CD4-positive, alpha-beta T cell treated with Interferon gamma for 1 hour (primary cell): ENCODE data around the gene DMP1.
"Not testable (repeated sequence)": the region's sequence is repeated elsewhere in the genome, so short reads cannot be mapped to it uniquely, and the experiment has no call there.

Source experiments
- DNase-seq: peaks from one replicate; pipeline ENCODE4 v3.0.0-alpha.2; 2020

DMP1 gene

GRCh38 chr4:87688316-87688715, 38.2 kb downstream of the DMP1 start:
- DNase-seq: no peak

GRCh38 chr4:87690947-87691346, 40.9 kb downstream of the DMP1 start:
- DNase-seq: not testable (repeated sequence)

GRCh38 chr4:87692060-87692459, 42.0 kb downstream of the DMP1 start:
- not testable (repeated sequence) for DNase-seq

GRCh38 chr4:87697272-87697671, 47.2 kb downstream of the DMP1 start:
- DNase-seq: no peak

GRCh38 chr4:87697945-87698344, 47.9 kb downstream of the DMP1 start:
- no peak for DNase-seq

GRCh38 chr4:87698394-87698793, 48.3 kb downstream of the DMP1 start:
- DNase-seq: no peak

GRCh38 chr4:87704001-87704400, 53.9 kb downstream of the DMP1 start:
- no peak for DNase-seq

GRCh38 chr4:87707279-87707918, 57.3 kb downstream of the DMP1 start:
- DNase-seq: no peak
